Fibroblast of villous mesenchyme (primary cell): ENCODE measurements around the gene ARF6. TPM values are rescaled to one million over a fixed set of nuclear protein-coding genes. Genes with fewer than 3 reads are reported as not detected.

Experiments used
- DNase-seq: peaks from one replicate; pipeline ENCODE4 v3.0.0-alpha.2; 2010; ENCODE audit warnings: low read depth
- H3K4me3 ChIP-seq: 2 replicates; pipeline ENCODE4 v1.5.1; 2011; ENCODE audit warnings: low read depth, mild to moderate bottlenecking, low read length
- total RNA-seq: library from RNA; depleted of rRNA; stranded (reverse); fragments of >200 nt; gene quantifications from 2 replicates; pipeline ENCODE4 v1.2.3, GENCODE V29; 2012
- TF ChIP-seq, protein P1 (sequence below): IDR thresholded peaks from 2 replicates; pipeline ENCODE4 v1.5.1; 2012; ENCODE audit warnings: low read depth, mild to moderate bottlenecking, low read length; ENCODE audit not compliant: insufficient read depth

The ARF6 gene
- total RNA-seq, 1 donor = 111 TPM

DNA sequence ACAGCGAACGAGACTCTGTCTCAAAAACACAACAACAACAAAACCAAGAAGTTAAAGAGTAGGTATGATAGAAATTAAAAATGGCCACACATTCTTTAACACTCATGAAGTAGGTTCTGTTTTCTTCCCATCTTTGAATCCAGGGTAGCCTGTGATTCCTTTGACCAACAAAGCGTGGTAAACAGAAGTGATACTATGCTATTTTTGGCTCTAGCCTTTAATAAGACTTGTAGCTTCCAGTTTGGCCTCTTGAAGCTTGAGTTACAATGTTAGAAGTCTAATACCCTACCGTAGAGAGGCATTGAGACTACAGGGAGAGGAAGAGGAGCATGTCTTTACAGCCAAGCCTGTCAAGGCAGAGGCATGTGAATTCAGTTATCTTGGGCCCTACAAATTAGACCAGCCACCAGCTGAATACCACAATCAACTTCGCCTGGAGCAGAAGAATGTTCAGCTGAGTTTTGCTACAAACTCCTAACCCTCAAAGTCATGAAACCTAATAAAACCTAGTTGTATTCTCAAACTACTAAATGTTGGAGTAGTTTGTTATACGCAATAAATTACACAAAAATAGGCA lies 35.4 kb upstream of the ARF6 start:
- DNase-seq = no peak
- H3K4me3 ChIP-seq = no peak overlapping the region
- TF ChIP-seq, protein P1, sequence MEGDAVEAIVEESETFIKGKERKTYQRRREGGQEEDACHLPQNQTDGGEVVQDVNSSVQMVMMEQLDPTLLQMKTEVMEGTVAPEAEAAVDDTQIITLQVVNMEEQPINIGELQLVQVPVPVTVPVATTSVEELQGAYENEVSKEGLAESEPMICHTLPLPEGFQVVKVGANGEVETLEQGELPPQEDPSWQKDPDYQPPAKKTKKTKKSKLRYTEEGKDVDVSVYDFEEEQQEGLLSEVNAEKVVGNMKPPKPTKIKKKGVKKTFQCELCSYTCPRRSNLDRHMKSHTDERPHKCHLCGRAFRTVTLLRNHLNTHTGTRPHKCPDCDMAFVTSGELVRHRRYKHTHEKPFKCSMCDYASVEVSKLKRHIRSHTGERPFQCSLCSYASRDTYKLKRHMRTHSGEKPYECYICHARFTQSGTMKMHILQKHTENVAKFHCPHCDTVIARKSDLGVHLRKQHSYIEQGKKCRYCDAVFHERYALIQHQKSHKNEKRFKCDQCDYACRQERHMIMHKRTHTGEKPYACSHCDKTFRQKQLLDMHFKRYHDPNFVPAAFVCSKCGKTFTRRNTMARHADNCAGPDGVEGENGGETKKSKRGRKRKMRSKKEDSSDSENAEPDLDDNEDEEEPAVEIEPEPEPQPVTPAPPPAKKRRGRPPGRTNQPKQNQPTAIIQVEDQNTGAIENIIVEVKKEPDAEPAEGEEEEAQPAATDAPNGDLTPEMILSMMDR = no peak

DNA sequence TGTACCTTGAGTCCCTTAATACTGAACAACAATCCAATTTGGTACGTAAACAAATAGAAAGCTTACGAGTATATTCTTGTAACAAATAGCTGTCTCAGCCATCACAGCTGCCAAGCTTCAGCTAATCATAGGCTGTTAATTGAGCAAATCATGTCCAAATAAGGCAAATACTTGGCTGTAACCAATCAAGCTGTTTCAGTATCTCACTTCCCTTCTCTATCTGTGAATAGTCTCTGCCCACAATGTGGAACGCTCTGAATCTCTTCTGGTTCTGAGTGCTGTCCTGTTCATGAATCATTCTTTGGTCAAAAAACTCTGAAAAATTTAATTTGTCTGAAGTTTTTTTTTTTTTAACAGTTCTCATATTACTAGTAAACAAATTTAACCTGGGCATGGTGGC lies 34.5 kb upstream of the ARF6 start:
- H3K4me3 ChIP-seq = no peak overlapping the region
- TF ChIP-seq, protein P1 = no peak
- no peak for DNase-seq

DNA sequence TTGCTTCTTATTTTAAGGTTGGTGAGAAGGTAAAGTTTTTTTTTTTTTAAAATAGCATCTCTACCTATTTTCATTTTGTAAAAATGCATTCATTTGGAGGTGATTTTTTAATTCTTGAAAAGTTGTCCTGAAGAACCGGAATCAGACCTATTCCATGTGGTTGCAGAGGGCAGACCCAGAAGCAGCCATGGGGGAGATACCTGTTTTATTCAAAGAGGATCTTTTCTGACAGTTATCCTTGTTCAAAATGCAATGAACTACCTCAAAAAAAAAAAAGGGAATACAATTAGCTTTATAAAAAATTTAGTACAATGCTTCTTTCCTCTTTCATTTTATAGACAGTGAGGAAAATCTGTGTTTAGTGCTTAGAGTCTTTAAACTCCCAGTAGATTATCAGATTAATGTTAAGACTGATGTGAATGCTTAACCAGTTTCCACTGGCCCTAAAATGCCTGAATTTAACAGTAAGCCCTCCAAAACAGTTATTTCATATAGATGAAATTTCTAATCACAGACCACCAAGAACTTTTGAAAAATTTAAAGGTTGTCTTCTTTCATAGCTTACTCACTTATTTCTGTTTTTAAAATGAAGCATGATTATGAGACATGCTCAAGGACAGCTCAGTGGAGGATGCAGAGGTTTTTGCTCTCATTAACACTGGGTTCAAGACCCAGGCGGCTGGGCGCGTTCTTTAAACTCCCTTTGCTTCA lies 31.7 kb upstream of the ARF6 start:
- H3K4me3 ChIP-seq = peak overlapping the region; percentile 71
- TF ChIP-seq, protein P1 = no peak
- no peak for DNase-seq

DNA sequence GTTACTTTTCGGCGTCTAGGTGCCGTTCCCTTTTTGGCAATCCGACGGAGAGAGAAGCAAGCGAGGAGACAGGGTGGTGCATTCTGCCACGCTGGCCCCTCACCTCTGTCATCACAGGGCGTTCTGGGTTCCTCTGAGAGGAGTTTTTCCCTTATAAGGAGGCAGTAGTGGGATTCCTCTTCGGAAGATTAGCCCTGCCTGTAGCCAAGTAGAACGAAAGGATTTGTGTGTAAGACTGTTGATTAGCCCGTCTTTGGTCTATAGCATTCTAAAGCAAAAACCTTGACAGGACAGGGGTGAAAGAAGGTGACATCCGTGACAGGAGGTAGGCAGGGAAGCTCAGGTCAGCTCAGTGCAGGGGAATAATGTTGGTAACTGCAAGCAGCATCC lies 31.2 kb upstream of the ARF6 start:
- peak overlapping the region; percentile 71 for H3K4me3 ChIP-seq
- TF ChIP-seq, protein P1 = no peak
- peak; percentile 91 for DNase-seq

DNA sequence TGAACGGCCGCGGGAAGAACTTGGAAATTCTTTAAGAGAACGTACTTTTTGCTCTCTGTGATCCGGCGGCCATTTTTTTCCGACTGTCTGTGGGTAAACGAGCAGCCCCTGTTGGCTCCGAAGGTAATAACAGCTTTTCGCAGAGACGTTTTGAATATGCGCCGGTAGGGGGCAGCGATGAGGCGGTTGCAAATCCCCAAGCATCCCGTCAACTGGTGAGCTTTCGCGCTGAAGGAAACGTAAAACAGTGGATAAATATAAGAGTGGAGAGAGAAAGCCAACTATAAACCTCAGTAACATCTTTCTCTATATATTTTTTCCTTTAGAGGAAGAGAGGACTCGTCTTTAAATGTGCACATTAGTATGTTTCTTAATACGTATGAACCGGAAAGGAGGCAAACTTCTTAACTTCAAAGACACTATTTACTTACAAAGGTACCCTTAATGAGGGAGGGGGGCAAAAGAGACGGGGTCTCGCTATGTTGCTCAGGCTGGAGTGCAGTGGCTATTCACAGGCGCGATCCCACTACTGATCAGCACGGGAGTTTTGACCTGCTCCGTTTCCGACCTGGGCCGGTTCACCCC lies 30.7 kb upstream of the ARF6 start:
- TF ChIP-seq, protein P1 = peak; percentile 100
- H3K4me3 ChIP-seq = peak overlapping the region; percentile 71
- peak; percentile 92 for DNase-seq

DNA sequence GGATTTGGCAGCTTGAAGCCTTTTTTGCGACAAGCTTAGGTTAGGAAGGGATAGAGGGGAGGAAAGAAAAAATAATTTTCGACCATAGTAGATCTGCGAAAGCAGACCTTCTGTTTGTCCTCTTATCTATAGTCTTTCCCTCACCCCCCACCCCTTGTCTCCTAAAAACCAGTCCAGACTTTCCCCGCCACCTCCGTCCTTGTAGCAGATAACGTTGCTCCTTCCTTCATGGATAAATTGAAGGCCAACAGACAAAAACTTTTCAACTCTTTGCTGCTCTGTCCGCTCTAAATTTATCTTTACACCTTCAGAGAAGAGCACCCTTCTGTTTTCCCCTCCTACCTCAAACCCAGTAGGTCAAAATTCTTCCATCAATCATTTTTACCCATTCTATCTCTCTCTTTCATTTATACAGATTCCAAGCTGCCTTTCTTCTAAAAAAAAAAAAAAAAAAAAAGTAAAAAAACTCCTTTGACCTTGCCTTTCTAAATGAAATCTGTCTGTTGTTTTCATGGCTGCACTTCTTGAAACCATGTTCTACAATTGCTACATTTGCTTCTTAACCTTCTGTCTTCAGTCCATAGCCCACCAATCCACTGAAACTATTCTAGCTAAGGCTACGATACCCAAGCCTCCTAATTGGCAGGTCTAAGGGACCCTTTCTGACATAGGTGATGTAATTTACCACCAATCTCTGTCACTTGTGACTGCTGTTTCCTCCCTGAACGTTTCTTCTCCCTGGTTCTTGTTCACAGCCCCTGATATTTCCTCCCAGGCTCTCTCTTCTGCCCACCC lies 29.2 kb upstream of the ARF6 start:
- DNase-seq = peak; percentile 35
- TF ChIP-seq, protein P1 = no peak
- H3K4me3 ChIP-seq = peak overlapping the region; percentile 79
